T-helper 1 cell treated with Interleukin-12 subunit alpha and Interleukin-12 subunit beta and Interleukin-4 antibody, amounts not matched to agents 30 ng/mL and 1 ng/mL, for 36 hours (primary cell): ENCODE data around the gene GOLPH3. TPM values are rescaled to one million over a fixed set of nuclear protein-coding genes. Genes with fewer than 3 reads are reported as not detected.
"Not testable (repeated sequence)": the region's sequence is repeated elsewhere in the genome, so short reads cannot be mapped to it uniquely, and the experiment has no call there.

Experiments used
- intact Hi-C: fragments of 100-400 bp; cut with micrococcal nuclease; formaldehyde crosslinking; loops from one replicate; pipeline ENCODE4 v1.15.1; 2024
- total RNA-seq: library from RNA; stranded (reverse); gene quantifications from 2 replicates; pipeline ENCODE4 v1.2.3, GENCODE V29; 2022

Gene GOLPH3
- total RNA-seq, 1 donor from 2014 or later: 78.8 TPM

- intact Hi-C loops: no loop called here
These were observed 73.3 kb downstream of the GOLPH3 start for GRCh38 chr5:32100691-32101302.

- intact Hi-C loops: no loop called here
These were observed 73.9 kb downstream of the GOLPH3 start for GRCh38 chr5:32100230-32100629.

DNA sequence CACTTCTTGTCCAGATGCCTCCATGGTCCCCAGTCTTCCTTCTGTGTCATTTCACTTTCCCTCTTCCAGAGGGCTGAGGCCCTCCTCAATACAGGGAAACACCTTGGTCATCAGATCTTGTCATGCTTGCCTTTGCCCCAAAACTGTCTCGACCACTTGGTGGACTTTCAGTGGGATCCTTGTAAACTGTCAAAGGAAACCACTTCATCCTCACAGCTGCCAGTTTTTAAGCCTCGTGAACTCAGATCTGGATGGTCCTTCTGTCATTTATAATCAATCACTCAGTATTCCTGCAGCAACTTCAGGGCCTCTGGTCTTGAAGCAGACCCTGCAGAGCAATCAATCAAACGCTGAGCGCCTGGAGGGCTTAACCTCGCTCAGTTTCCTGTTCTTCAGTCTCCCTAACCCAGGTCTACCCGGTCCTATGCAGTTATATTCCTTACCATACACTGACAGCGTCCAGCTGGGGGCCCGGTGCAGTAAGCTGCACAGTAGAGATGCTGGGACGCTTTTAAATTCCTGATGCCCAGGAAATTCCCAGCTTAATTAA is 74.6 kb downstream of the GOLPH3 start:
- intact Hi-C loops: no loop called here

GRCh38 chr5:32098890-32099310 is 75.2 kb downstream of the GOLPH3 start:
- intact Hi-C loops: no loop called here

- intact Hi-C loops: no loop called here
These were observed 75.8 kb downstream of the GOLPH3 start for GRCh38 chr5:32098291-32098690.

GRCh38 chr5:32096891-32097595 is 77.1 kb downstream of the GOLPH3 start:
- intact Hi-C loops: no loop called here

DNA sequence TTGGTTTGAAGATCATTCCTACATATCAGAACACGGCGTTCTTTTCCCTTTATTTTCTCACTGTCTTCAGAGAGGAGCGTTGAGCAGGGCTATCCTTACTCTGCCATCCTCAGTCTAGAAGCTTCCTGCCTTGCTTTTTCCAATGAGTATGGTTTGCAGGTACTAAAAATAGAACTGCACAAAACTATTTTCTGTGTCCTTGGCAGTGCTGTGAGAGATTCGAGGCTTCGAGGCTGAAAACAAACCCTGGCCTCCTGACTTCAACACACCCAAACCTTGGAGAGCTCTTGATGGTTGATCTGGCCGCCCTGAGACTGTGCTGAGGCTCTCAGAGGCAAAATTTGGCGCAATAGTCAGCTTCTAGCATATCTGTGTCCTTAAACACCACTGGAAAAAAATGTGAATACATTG is 78.9 kb downstream of the GOLPH3 start:
- intact Hi-C loops: no loop called here

- intact Hi-C loops: loop anchor here (5.0 kb wide), 1 partner anchor 562 kb away; the partner anchor contains the start of genes C5orf22 and DROSHA
These were observed 79.4 kb downstream of the GOLPH3 start for GRCh38 chr5:32094691-32095090.

DNA sequence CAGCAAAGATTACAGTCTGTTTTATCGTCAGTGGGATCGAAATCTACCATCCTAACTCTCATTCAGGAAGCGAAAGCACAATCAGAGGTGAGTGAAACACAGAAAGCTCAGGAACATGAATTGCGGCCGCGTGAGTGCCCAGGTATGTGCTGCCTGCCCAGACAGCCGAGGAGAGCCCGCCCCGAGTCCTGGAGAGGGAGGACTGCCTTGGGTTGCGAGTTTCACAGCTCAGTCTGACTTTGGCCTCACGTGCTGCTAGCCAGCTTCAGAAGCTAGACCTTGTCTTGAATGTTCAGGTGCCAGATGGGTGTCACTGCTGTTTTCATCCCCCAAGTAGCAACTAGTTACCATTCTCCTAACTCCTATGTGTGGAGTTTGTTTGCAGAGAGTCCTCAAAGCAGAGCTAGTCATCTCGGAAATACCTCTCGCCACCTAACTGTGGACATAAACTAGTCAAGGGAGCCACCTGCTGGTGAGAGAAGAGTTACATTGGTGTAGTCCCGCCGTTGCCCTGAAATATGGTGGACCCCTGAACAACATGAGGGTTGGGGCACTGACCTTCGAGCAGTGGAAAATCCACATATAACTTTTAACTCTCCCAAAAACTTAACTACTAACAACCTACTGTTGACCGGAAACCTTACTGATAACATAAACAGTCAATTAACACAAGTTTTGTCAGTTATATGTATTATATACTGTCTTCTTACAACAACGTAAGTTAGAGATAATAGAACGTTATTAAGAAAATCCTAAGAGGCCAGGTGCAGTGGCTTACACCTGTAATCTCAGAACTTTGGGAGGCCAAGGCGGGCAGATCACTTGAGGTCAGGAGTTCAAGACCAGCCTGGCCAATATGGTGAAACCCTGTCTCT is 80.9 kb downstream of the GOLPH3 start:
- intact Hi-C loops: loop anchor here (1.0 to 5.0 kb wide), 4 partner anchors 268 to 561 kb away; partner anchors contain the start of genes C5orf22, DROSHA and PDZD2

DNA sequence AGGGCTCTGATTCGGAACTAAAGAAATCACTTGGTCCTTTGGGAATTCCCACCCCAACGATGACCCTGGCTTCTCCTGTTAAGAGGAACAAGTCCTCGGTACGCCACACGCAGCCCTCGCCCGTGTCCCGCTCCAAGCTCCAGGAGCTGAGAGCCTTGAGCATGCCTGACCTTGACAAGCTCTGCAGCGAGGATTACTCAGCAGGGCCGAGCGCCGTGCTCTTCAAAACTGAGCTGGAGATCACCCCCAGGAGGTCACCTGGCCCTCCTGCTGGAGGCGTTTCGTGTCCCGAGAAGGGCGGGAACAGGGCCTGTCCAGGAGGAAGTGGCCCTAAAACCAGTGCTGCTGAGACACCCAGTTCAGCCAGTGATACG is 83.4 kb downstream of the GOLPH3 start:
- intact Hi-C loops: loop anchor here (5.0 kb wide), 1 partner anchor 558 kb away; the partner anchor contains the start of genes C5orf22 and DROSHA

DNA sequence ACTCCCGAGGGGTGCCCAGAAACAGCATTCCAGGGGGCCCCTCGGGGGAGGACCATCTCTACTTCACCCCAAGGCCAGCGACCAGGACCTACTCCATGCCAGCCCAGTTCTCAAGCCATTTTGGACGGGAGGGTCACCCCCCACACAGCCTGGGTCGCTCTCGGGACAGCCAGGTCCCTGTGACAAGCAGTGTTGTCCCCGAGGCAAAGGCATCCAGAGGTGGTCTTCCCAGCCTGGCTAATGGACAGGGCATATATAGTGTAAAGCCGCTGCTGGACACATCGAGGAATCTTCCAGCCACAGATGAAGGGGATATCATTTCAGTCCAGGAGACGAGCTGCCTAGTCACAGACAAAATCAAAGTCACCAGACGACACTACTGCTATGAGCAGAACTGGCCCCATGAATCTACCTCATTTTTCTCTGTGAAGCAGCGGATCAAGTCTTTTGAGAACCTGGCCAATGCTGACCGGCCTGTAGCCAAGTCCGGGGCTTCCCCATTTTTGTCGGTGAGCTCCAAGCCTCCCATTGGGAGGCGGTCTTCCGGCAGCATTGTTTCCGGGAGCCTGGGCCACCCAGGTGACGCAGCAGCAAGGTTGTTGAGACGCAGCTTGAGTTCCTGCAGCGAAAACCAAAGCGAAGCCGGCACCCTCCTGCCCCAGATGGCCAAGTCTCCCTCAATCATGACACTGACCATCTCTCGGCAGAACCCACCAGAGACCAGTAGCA is 83.9 kb downstream of the GOLPH3 start:
- intact Hi-C loops: loop anchor here (5.0 kb wide), 1 partner anchor 558 kb away; the partner anchor contains the start of genes C5orf22 and DROSHA

GRCh38 chr5:32089146-32090000 is 84.7 kb downstream of the GOLPH3 start:
- intact Hi-C loops: no loop called here

GRCh38 chr5:32088214-32088613 is 85.9 kb downstream of the GOLPH3 start:
- intact Hi-C loops: no loop called here

DNA sequence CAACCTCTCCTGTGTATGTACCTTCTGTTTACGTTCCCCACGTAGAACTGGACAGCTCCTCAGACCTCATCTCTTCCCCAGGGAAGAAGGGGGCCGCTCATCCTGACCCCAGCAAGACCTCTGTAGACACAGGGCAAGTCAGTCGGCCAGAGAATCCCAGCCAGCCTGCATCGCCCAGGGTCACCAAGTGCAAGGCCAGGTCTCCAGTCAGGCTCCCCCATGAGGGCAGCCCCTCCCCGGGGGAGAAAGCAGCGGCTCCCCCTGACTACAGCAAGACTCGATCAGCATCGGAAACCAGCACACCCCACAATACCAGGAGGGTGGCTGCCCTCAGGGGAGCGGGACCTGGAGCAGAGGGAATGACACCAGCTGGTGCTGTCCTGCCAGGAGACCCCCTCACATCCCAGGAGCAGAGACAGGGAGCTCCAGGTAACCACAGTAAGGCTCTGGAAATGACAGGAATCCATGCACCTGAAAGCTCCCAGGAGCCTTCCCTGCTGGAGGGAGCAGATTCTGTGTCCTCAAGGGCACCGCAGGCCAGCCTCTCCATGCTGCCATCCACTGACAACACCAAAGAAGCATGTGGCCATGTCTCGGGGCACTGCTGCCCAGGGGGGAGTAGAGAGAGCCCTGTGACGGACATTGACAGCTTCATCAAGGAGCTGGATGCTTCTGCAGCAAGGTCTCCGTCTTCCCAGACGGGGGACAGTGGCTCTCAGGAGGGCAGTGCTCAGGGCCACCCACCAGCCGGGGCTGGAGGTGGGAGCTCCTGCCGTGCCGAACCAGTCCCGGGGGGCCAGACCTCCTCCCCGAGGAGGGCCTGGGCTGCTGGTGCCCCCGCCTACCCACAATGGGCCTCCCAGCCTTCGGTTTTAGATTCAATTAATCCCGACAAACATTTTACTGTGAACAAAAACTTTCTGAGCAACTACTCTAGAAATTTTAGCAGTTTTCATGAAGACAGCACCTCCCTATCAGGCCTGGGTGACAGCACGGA is 86.7 kb downstream of the GOLPH3 start:
- intact Hi-C loops: no loop called here

DNA sequence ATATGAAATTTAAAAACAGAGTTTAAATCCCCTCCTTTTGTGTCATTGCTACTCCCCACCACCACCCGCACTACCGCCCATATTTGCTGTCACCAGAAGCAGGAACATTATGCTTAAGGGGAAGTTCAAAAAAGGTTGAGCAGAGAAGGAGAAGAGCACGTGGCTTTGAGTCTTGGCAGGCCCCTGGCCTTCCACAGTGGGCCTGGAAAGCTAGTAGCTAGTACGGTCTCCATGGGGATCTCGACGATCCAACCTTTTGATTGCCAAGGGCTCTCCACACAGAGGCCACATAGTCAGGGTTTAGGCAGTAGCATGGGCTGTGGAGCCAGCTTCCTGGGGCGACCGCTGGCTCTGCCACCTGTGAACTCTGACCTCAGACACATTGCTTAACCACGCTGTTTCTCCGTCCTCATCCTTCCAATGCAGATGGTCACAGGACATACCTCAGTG is 90.1 kb downstream of the GOLPH3 start:
- intact Hi-C loops: no loop called here

DNA sequence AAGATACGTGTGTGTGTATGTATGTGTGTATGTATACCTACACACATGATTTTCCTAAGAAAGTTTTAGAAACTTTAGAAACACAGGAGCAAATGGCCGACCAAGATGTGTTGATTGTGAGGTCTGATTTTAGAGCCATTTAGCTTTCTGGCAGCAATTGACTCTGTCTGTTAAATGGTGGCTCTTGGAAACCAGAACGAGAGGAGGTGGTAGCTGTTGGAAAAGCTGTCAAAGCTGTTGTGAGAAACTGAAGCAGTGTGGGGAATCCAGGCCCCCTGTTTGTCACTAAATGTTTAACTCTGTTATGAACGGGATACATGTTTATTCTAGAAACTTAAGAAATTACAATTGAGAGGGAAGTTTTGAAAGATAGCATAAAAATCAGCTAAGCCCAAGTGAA is 91.4 kb downstream of the GOLPH3 start:
- intact Hi-C loops: no loop called here

- intact Hi-C loops: not testable (repeated sequence)
These were observed 93.6 kb downstream of the GOLPH3 start for GRCh38 chr5:32080565-32080964.

GRCh38 chr5:32078855-32079254 is 95.3 kb downstream of the GOLPH3 start:
- intact Hi-C loops: loop anchor here (5.0 kb wide), 2 partner anchors 442 to 547 kb away; partner anchors contain the start of genes C5orf22, DROSHA and PDZD2
